ENCODE data around the gene FTO. TPM values are rescaled to one million over a fixed set of nuclear protein-coding genes. Genes with fewer than 3 reads are reported as not detected.

The FTO gene
- total and polyA plus RNA-seq, 2 of the 13 experiments (the other 11 are each of a cell fraction or from before 2014, with no cell fraction given) = 41.6 to 55.8 TPM

GRCh38 chr16:53782148-53782547, 78.2 kb downstream of the FTO start (continued):
- no peak for TF ChIP-seq ZNF800 (CRISPR knock-in tag; IDR thresholded peaks at IDR 0.05)
- no peak for TF ChIP-seq ZNF709 (CRISPR knock-in tag; IDR thresholded peaks at IDR 0.05)
- no peak for TF ChIP-seq SIX1 (CRISPR knock-in tag; IDR thresholded peaks at IDR 0.05; ENCODE audit: borderline replicate concordance)
- no peak for TF ChIP-seq ZBTB44 (CRISPR knock-in tag; IDR thresholded peaks at IDR 0.05)
- no peak for TF ChIP-seq SRY (CRISPR knock-in tag; IDR thresholded peaks at IDR 0.05)
- TF ChIP-seq ZNF20 (CRISPR knock-in tag; IDR thresholded peaks at IDR 0.05) = no peak
- TF ChIP-seq MTA3 (CRISPR knock-in tag; IDR thresholded peaks at IDR 0.05) = no peak
- no peak for TF ChIP-seq ZNF275 (CRISPR knock-in tag; IDR thresholded peaks at IDR 0.05; ENCODE audit: borderline replicate concordance)
- TF ChIP-seq HHEX (CRISPR knock-in tag; IDR thresholded peaks at IDR 0.05) = no peak

DNA sequence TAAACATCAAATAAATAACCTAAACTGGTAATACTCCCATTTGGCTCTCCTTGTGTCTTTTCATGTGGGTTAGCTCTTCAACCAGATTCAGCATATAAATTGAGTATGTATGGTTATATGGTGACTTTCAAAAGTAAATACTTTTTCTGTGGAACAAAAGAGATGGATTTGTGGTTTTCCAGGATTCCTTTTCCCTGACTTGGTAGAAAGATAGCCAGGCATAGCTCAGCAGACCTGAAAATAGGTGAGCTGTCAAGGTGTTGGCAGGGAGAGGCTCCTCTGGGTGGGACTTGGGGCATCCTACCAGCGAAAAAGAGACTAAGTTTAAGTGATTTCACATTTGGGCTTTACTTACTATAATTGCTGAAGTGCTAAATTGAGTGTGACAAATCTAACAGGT, 80.3 kb downstream of the FTO start:
- Histone ChIP-seq H3K4me2 (ENCODE audit: low read depth, low read length) (no peak overlapping the region), H3K27me3 (ENCODE audit: control insufficient read depth in 1 of 2, insufficient read depth in 2 of 2, low read length in 2 of 2) (no peaks in the 10 kb centered on the region), H3K9me3 (ENCODE audit: low read length) (no peaks in the 10 kb centered on the region), H3K4me1 (ENCODE audit: insufficient read depth, low read length) (peaks cover 21% of the 10 kb centered on the region), H3K4me3 (replicated peaks in 1 of 3; ENCODE audit: insufficient read depth in 1 of 3, low read depth in 2 of 3, low read length in 3 of 3) (no peak overlapping the region), H3K9ac (ENCODE audit: insufficient read depth, low read depth, low read length) (no peak overlapping the region), H3K79me2 (ENCODE audit: insufficient read depth, low read length) (peaks cover 11% of the 10 kb centered on the region), H4K20me1 (ENCODE audit: insufficient read depth, low read length) (no peaks in the 10 kb centered on the region), H2AFZ (ENCODE audit: low read length) (no peak overlapping the region), H3K36me3 (replicated peaks in 1 of 2; ENCODE audit: control insufficient read depth in 1 of 2, insufficient read depth in 2 of 2, low read length in 2 of 2) (no peaks in the 10 kb centered on the region), H3K27ac (ENCODE audit: extremely low read length, insufficient read depth, low read length) (no peak overlapping the region)
- ATAC-seq (no peak), DNase-seq (ENCODE audit: low spot score) (no peak), FAIRE-seq (no peak)
- ChIA-PET POLR2A (no interaction called here), CTCF (ENCODE audit: low intra/inter-chr PET ratio, low total read pairs) (no interaction called here)
- no TSS peak for BruUV-seq (replicated peaks)
- 96% methylated on average over 1 of the region's 1 CpG for WGBS (ENCODE audit: low lambda C conversion rate)
- in situ Hi-C loops (cut with HindIII; ENCODE audit: extremely low pct_ligation_motif_present, low pct_unique_long_range_greater_than_20kb) = no loop called here
- intact Hi-C loops (cut with micrococcal nuclease; ENCODE audit: unreplicated experiment) = no loop called here
- TF ChIP-seq ZNF354B (CRISPR knock-in tag; IDR thresholded peaks at IDR 0.05) (no peak), FIP1L1 (IDR thresholded peaks at IDR 0.05; ENCODE audit: borderline replicate concordance, insufficient read depth, low read depth, low read length) (no peak), HBP1 (CRISPR knock-in tag; IDR thresholded peaks at IDR 0.05; ENCODE audit: low read depth) (no peak), MYC (CRISPR knock-in tag; IDR thresholded peaks at IDR 0.05; ENCODE audit: borderline replicate concordance) (no peak), SIN3B (IDR thresholded peaks at IDR 0.05; ENCODE audit: low read length) (no peak), HOXA3 (CRISPR knock-in tag; IDR thresholded peaks at IDR 0.05) (no peak)
- TF ChIP-seq, protein P1, sequence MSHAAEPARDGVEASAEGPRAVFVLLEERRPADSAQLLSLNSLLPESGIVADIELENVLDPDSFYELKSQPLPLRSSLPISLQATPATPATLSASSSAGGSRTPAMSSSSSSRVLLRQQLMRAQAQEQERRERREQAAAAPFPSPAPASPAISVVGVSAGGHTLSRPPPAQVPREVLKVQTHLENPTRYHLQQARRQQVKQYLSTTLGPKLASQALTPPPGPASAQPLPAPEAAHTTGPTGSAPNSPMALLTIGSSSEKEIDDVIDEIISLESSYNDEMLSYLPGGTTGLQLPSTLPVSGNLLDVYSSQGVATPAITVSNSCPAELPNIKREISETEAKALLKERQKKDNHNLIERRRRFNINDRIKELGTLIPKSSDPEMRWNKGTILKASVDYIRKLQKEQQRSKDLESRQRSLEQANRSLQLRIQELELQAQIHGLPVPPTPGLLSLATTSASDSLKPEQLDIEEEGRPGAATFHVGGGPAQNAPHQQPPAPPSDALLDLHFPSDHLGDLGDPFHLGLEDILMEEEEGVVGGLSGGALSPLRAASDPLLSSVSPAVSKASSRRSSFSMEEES (CRISPR knock-in tag; IDR thresholded peaks at IDR 0.05) = no peak
- TF ChIP-seq, protein P2, sequence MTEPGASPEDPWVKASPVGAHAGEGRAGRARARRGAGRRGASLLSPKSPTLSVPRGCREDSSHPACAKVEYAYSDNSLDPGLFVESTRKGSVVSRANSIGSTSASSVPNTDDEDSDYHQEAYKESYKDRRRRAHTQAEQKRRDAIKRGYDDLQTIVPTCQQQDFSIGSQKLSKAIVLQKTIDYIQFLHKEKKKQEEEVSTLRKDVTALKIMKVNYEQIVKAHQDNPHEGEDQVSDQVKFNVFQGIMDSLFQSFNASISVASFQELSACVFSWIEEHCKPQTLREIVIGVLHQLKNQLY (CRISPR knock-in tag; IDR thresholded peaks at IDR 0.05) = no peak
